Activated effector memory CD4-positive, alpha-beta T cell treated with Interleukin-2 at 50 U/mL for 16 hours (primary cell): Measurements from ENCODE around the gene SCGB1C2.
A peak's percentile ranks its signal among the peaks of the same experiment; 100 is the strongest.

ENCODE experiments used
- DNase-seq: peaks from one replicate; pipeline ENCODE4 v3.0.0-alpha.2; 2020

Gene SCGB1C2

GRCh38 chr17:173166-173911, 36.0 kb downstream of the SCGB1C2 start:
- DNase-seq, result no peak

- DNase-seq, result no peak
Observed at GRCh38 chr17:177155-177554, 39.8 kb downstream of the SCGB1C2 start.

GRCh38 chr17:177762-178161, 40.4 kb downstream of the SCGB1C2 start:
- no peak for DNase-seq

- DNase-seq, result no peak
Observed at GRCh38 chr17:178292-179065, 41.1 kb downstream of the SCGB1C2 start.

GRCh38 chr17:179066-179432, 41.7 kb downstream of the SCGB1C2 start:
- no peak for DNase-seq

- no peak for DNase-seq
Observed at GRCh38 chr17:179781-180380, 42.5 kb downstream of the SCGB1C2 start.

GRCh38 chr17:180381-181244, 43.2 kb downstream of the SCGB1C2 start:
- DNase-seq, result no peak

- no peak for DNase-seq
Observed at GRCh38 chr17:181245-182049, 44.1 kb downstream of the SCGB1C2 start, which contains the start of gene DOC2B. Gene DOC2B, minus strand, starts transcription at chr17:181650. Its CDS starts 171 bp downstream, at chr17:181479.

- no peak for DNase-seq
Observed at GRCh38 chr17:182050-182751, 44.8 kb downstream of the SCGB1C2 start.

GRCh38 chr17:183021-183420, 45.7 kb downstream of the SCGB1C2 start:
- DNase-seq, result no peak

GRCh38 chr17:185445-186138, 48.2 kb downstream of the SCGB1C2 start:
- DNase-seq, result peak; percentile 7

- DNase-seq, result no peak
Observed at GRCh38 chr17:187130-187529, 49.8 kb downstream of the SCGB1C2 start.
